Measurements from ENCODE around the gene PAF1. TPM values are rescaled to one million over a fixed set of nuclear protein-coding genes. Genes with fewer than 3 reads are reported as not detected.

PAF1 gene
- total and polyA plus RNA-seq, 2 of the 13 experiments (the other 11 are each of a cell fraction or from before 2014, with no cell fraction given): 30.2 to 31.1 TPM

- TF ChIP-seq, protein P1, sequence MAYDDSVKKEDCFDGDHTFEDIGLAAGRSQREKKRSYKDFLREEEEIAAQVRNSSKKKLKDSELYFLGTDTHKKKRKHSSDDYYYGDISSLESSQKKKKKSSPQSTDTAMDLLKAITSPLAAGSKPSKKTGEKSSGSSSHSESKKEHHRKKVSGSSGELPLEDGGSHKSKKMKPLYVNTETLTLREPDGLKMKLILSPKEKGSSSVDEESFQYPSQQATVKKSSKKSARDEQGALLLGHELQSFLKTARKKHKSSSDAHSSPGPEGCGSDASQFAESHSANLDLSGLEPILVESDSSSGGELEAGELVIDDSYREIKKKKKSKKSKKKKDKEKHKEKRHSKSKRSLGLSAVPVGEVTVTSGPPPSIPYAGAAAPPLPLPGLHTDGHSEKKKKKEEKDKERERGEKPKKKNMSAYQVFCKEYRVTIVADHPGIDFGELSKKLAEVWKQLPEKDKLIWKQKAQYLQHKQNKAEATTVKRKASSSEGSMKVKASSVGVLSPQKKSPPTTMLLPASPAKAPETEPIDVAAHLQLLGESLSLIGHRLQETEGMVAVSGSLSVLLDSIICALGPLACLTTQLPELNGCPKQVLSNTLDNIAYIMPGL (CRISPR knock-in tag; IDR thresholded peaks at IDR 0.05; ENCODE audit: borderline replicate concordance in 1 of 2, low read depth in 1 of 2): peak in 1 of 2 experiments; percentile 16; a peak in 1 of 4 replicates
- TF ChIP-seq ZNF180 (CRISPR knock-in tag; IDR thresholded peaks at IDR 0.05; ENCODE audit: borderline replicate concordance, low read depth) (no peak), ZFX (CRISPR knock-in tag; IDR thresholded peaks at IDR 0.05; ENCODE audit: low read depth) (peak; percentile 45; the same call in 1 of the 2 replicates), ZNF235 (CRISPR knock-in tag; IDR thresholded peaks at IDR 0.05; ENCODE audit: borderline replicate concordance) (no peak), PPARG (CRISPR knock-in tag; conservative IDR thresholded peaks at IDR 0.05) (no peak), ATF7-NPFF (CRISPR knock-in tag; IDR thresholded peaks at IDR 0.05; ENCODE audit: low read depth) (0 out of 2 replicates have a peak, but pooled peaks have one; percentile 5), ZBTB38 (CRISPR knock-in tag; IDR thresholded peaks at IDR 0.05) (peak; percentile 88), AGO1 (IDR thresholded peaks at IDR 0.05; ENCODE audit: low read depth, low read length, poor library complexity, severe bottlenecking) (peak; percentile 85), POLR2G (IDR thresholded peaks at IDR 0.05; ENCODE audit: low read depth, low read length) (0 out of 2 replicates have a peak, but pooled peaks have one; percentile 6), ASH2L (IDR thresholded peaks at IDR 0.05; ENCODE audit: insufficient read length, low read depth, low read length) (no peak), ZFY (CRISPR knock-in tag; IDR thresholded peaks at IDR 0.05) (no peak; the same call in 1 of the 2 replicates), RFXAP (CRISPR knock-in tag; IDR thresholded peaks at IDR 0.05; ENCODE audit: borderline replicate concordance) (no peak), ZBTB44 (CRISPR knock-in tag; IDR thresholded peaks at IDR 0.05) (no peak)
Observed at GRCh38 chr19:39407660-39408391, 16.9 kb upstream of the PAF1 start (continued).

Data from HepG2 (cell line).